T-helper 17 cell (primary cell): Measurements from ENCODE around the gene TMEM150B. TPM values are rescaled to one million over a fixed set of nuclear protein-coding genes. Genes with fewer than 3 reads are reported as not detected.
A peak's percentile ranks its signal among the peaks of the same experiment; 100 is the strongest.

Source experiments
- ATAC-seq: fragments of 150-1000 bp; cut with Tn5 transposase; 2 replicates; pipeline ENCODE4 v1.10.0; 2021; ENCODE audit warnings: mild to moderate bottlenecking, moderate library complexity
- DNase-seq, 3 donors: peaks; one replicate each; pipeline versions ENCODE4 v3.0.0 to v3.0.0-alpha.2; 2020 to 2021
- H3K9me3 ChIP-seq: one replicate; pipeline ENCODE4 v1.7.0; 2013; ENCODE audit warnings: low read length, mild to moderate bottlenecking; ENCODE audit not compliant: control insufficient read depth, poor library complexity, severe bottlenecking
- H3K27ac Mint-ChIP-seq: one replicate; pipeline ENCODE4 v1.8.0; 2022; ENCODE audit warnings: mild to moderate bottlenecking, moderate library complexity, mixed read lengths
- H3K27me3 Mint-ChIP-seq: one replicate; pipeline ENCODE4 v1.8.0; 2022; ENCODE audit warnings: mixed read lengths
- H3K36me3 Mint-ChIP-seq: one replicate; pipeline ENCODE4 v1.8.0; 2022; ENCODE audit warnings: low read depth, mixed read lengths
- H3K4me1 Mint-ChIP-seq: one replicate; pipeline ENCODE4 v1.8.0; 2022; ENCODE audit warnings: mild to moderate bottlenecking, mixed read lengths
- H3K4me3 Mint-ChIP-seq: one replicate; pipeline ENCODE4 v1.8.0; 2022; ENCODE audit warnings: mild to moderate bottlenecking, moderate library complexity, mixed read lengths
- total RNA-seq, 4 donors: library from RNA in 2 of 4; stranded (reverse) in 2 of 4; gene quantifications; one replicate each; pipeline ENCODE4 v1.2.3 and lab custom pipeline; 2022 to 2026

TMEM150B gene
- total RNA-seq, 2 donors from 2014 or later: 0.75 TPM; not detected in 1

DNA sequence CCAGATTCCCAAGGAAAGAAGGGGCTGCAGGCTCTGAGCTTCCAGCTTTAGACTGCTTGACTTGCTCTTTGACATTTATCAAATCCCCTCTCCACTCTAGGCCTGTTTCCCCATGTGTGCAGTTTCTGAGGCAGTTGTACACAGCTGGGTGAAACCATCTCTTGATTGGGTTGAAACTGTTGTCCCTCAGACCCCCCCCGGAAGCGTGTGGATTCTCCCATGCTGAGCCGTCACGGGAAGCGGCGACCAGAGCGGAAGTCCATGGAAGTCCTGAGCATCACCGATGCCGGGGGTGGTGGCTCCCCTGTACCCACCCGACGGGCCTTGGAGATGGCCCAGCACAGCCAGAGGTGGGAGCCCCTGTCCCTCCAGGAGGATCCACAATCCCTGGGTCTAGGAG lies 21.7 kb downstream of the TMEM150B start:
- DNase-seq (no peak), ATAC-seq (no peak)
- H3K9me3 ChIP-seq: no peaks in the 10 kb centered on the region
- Mint-ChIP-seq H3K27me3 (no peaks in the 10 kb centered on the region), H3K27ac (no peak overlapping the region), H3K36me3 (no peaks in the 10 kb centered on the region), H3K4me1 (peaks cover 8% of the 10 kb centered on the region), H3K4me3 (no peak overlapping the region)

DNA sequence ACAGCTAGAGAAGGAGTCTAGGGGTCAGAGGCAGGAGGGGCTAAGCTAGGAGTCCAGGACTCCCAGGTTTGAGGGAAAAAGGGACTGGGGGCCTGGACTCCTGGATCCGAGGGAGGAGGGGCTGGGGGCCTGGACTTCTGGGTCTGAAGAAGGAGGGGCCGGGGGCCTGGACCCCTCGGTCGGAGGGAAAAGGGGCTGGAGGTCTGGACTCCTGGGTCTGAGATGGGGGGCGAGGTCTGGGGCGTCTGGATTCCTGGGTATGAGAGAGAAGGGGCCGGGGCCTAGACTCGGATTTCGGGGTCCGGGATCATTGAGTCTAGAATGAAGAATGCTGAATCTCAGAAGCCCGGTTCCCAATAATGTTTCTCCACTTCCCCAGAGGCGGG lies 22.8 kb downstream of the TMEM150B start:
- Mint-ChIP-seq H3K4me3 (peak overlapping the region; percentile 87), H3K27ac (peak overlapping the region; percentile 68), H3K27me3 (no peaks in the 10 kb centered on the region), H3K4me1 (peaks cover 8% of the 10 kb centered on the region), H3K36me3 (no peaks in the 10 kb centered on the region)
- no peak for DNase-seq
- no peak for ATAC-seq
- no peaks in the 10 kb centered on the region for H3K9me3 ChIP-seq

GRCh38 chr19:55301459-55302317 lies 23.5 kb downstream of the TMEM150B start:
- Mint-ChIP-seq H3K27me3 (no peaks in the 10 kb centered on the region), H3K4me1 (peaks cover 8% of the 10 kb centered on the region), H3K27ac (peak overlapping the region; percentile 68), H3K4me3 (peak overlapping the region; percentile 87), H3K36me3 (no peaks in the 10 kb centered on the region)
- H3K9me3 ChIP-seq: no peaks in the 10 kb centered on the region
- DNase-seq: peak; percentile 85 to 95 (median 86)
- ATAC-seq: peak; percentile 93

DNA sequence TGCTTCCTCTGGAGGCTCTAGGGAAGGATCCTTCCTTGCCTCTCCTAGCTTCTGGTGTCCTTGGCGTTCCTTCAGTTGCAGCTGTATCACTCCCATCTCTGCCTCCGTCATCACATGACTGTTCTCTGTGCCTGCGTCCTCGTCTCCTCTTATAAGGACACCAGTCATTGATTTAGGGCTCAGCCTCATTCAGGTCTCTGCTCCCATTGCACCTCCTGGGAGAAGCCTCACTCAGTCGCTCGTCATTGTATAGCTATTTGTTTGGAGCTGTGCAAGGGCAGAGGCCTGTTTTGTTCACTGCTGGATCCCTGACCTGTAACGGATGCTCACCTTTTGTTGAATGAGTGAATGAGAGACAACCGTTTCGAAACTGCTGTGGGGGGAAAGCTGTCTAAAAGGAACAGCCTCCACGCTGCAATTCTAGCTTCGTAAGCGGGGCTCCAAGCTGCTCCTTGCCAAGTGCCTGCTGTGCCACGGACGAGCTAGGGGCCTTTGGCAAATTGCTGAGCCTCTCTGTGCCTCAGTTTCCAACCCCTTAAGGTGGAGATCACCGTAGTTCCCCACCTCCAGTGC lies 24.2 kb downstream of the TMEM150B start:
- DNase-seq (no peak), ATAC-seq (no peak)
- Mint-ChIP-seq H3K4me3 (no peak overlapping the region), H3K36me3 (no peaks in the 10 kb centered on the region), H3K4me1 (peaks cover 8% of the 10 kb centered on the region), H3K27me3 (no peaks in the 10 kb centered on the region), H3K27ac (peak overlapping the region; percentile 68)
- H3K9me3 ChIP-seq: no peaks in the 10 kb centered on the region

DNA sequence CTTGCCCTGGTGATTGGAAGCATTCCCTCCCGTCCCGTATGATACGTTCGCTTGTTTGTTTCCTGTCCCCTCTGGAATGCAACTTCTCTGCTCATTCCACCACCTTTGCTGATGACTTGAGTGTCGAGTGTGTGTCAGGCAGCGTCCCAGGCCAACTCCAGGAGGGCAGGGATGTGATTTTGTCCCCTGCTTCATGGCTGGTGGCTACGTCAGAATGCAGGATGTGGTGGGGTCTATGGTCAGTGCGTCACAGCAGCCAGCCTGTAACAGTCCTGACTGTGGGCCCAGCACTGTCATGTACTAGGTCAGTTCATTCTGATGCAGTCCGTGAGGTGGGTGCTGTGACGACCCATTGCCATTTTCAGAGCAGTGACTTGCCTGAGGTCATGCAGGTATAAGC lies 25.1 kb downstream of the TMEM150B start:
- no peak overlapping the region for H3K4me3 Mint-ChIP-seq
- H3K27ac Mint-ChIP-seq: no peak overlapping the region
- no peaks in the 10 kb centered on the region for H3K27me3 Mint-ChIP-seq

DNA sequence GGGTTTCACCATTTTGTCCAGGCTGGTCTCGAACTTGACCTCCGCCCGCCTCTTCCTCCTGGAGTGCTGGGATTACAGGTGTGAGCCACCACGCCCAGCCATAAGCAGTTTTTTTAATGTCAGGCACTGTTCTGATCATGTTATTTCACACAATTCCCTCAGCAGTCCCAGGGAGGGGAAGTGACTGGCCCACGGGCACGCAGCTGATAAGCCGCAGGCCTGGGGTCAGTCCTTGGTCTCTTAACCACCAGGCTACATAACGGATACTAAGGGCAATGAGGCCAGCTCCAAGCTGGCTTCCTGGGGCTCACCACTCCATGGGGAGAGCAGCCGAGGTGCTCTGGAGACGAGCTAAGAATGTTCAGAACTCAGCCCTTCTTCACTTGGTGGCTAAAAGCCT lies 27.9 kb downstream of the TMEM150B start:
- H3K27me3 Mint-ChIP-seq: no peaks in the 10 kb centered on the region
- H3K36me3 Mint-ChIP-seq: no peaks in the 10 kb centered on the region
- H3K4me3 Mint-ChIP-seq: no peak overlapping the region
- peaks cover 6% of the 10 kb centered on the region for H3K4me1 Mint-ChIP-seq
- ATAC-seq: no peak
- no peaks in the 10 kb centered on the region for H3K9me3 ChIP-seq
- H3K27ac Mint-ChIP-seq: no peak overlapping the region
- DNase-seq: no peak

More for the DNA sequence above, 25.1 kb downstream of the TMEM150B start:
- H3K9me3 ChIP-seq: no peaks in the 10 kb centered on the region
- no peaks in the 10 kb centered on the region for H3K36me3 Mint-ChIP-seq
- peaks cover 6% of the 10 kb centered on the region for H3K4me1 Mint-ChIP-seq
- no peak for ATAC-seq
- DNase-seq: no peak

GRCh38 chr19:55289117-55289796 lies 35.9 kb downstream of the TMEM150B start:
- H3K4me3 Mint-ChIP-seq: no peak overlapping the region
- DNase-seq (no peak), ATAC-seq (no peak)
- H3K27ac Mint-ChIP-seq: no peak overlapping the region
- H3K27me3 Mint-ChIP-seq: no peaks in the 10 kb centered on the region
- no peaks in the 10 kb centered on the region for H3K9me3 ChIP-seq
- H3K36me3 Mint-ChIP-seq: no peaks in the 10 kb centered on the region
- H3K4me1 Mint-ChIP-seq: peaks cover 4% of the 10 kb centered on the region

DNA sequence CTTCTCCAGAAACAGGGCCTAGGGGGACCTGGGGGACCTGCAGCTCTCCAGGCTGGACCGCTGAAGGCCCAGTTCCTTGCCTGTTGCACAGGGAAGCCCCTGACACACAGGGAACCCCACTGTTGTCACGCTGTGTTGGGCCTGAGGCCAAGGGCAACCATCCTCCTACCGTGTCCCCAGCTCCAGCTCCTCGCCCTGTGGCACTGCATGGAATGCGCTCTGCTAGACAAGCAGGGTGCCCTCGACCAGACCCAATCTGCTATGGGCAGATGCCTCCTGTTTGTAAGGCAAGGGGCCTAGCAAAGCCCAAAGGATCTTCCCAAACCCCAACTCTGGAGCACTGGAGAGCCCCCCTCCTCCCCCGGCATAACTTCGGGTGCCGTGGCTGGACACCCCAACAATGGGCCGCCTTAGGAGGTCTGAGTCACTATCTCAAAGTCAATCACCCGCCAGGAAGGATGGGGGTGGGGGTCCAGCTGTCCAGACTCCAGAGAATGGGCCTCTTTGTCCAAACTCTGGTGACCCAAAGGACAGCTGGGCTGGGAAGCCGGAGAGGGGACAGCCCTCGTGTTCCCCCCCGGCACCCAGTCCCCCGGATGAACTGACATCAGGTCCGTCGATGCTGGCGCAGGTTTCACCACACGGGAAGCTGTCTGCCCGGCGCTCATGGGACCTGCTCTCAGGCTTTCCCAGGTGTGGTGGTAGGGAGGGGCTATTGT lies 37.6 kb downstream of the TMEM150B start:
- Mint-ChIP-seq H3K36me3 (no peaks in the 10 kb centered on the region), H3K4me3 (no peak overlapping the region), H3K4me1 (peaks cover 11% of the 10 kb centered on the region), H3K27me3 (no peaks in the 10 kb centered on the region), H3K27ac (no peak overlapping the region)
- DNase-seq (no peak), ATAC-seq (no peak)
- no peaks in the 10 kb centered on the region for H3K9me3 ChIP-seq

GRCh38 chr19:55285229-55285890 lies 39.8 kb downstream of the TMEM150B start:
- DNase-seq: no peak
- Mint-ChIP-seq H3K4me3 (peak overlapping the region; percentile 63), H3K27ac (peak overlapping the region; percentile 51), H3K27me3 (no peaks in the 10 kb centered on the region), H3K4me1 (peaks cover 15% of the 10 kb centered on the region), H3K36me3 (no peaks in the 10 kb centered on the region)
- ATAC-seq: no peak
- H3K9me3 ChIP-seq: no peaks in the 10 kb centered on the region

DNA sequence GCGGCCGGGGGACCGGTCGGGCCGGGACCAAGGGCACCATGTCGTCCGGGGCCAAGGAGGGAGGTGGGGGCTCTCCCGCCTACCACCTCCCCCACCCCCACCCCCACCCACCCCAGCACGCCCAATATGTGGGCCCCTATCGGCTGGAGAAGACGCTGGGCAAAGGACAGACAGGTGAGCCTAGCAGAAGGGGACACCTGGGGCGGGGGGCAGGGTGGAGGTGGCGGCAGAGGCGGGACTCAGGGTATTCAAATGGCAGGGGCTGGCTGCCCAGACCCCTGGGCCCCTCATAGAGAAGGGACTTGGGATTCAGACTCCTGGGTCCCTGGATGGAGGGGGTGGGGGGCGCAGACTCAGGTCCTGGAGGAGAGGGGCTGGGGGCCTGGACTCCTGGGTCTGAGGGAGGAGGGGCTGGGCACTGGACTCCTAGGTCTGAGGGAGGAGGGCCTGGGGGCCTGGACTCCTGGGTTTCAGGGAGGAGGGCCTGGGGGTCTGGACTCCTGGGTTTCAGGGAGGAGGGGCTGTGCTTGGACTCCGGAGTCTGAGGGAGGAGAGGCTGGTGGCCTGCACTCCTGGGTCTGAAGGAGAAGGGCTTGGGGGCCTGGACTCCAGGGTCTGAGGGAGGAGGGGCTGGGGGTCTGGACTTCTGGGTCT lies 40.6 kb downstream of the TMEM150B start:
- DNase-seq: no peak
- H3K9me3 ChIP-seq: no peaks in the 10 kb centered on the region
- H3K36me3 Mint-ChIP-seq: peaks cover 3% of the 10 kb centered on the region
- peaks cover 22% of the 10 kb centered on the region for H3K4me1 Mint-ChIP-seq
- H3K27me3 Mint-ChIP-seq: no peaks in the 10 kb centered on the region
- no peak for ATAC-seq
- peak overlapping the region; percentile 63 for H3K4me3 Mint-ChIP-seq
- H3K27ac Mint-ChIP-seq: peak overlapping the region; percentile 51

DNA sequence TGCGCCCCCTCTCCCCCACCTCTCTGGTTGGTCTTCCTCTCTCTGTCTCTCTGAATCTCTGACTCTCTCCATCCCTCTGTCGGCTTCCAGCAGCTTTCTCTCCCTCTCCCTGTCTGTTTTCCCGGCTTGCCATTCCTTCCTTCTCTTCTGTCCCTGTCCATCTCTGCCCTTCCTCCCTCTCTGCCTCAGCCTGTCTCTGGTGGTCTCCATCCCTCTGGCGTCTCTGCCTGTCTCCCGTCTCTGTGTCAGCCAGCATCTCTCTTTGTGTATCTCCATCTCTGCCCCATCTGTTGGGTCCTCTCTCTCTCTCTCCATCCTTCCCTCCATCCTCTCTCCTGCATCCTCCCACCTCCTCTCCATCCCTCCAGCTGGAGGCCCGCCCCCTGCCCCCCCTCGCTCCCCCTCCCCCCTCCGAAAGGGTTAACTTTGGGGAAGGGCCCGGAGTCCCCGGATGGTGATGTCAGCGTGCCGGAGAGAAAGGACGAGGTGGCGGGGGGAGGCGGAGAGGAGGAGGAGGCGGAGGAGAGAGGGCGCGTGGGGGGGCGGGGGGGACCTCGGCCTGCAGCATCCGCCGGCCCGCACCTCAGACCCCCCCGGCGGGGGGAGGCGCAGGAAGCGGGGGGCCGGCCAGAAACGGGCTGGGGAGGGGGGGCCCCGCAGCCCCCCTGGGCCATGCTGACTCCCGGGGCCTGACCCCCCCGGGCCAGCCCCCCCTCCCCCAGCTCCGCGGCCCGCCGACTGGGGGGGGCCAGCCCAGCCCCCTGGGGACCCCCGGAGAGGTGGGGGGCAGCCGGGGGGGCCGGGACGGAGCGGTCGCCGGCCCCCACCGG lies 41.4 kb downstream of the TMEM150B start, which contains the start of gene BRSK1:
BRSK1 (plus strand) TSS at position 450 of the 830 bp plus-strand sequence. CDS start 446 bp downstream, outside the sequence.
- no peak for ATAC-seq

More for the DNA sequence above, 41.4 kb downstream of the TMEM150B start, which contains the start of gene BRSK1:
- no peaks in the 10 kb centered on the region for H3K9me3 ChIP-seq
- peak within 1 kb of the TSS; percentile 84 for H3K27ac Mint-ChIP-seq
- H3K27me3 Mint-ChIP-seq: no peaks in the 10 kb centered on the region
- H3K36me3 Mint-ChIP-seq: peaks cover 3% of the 10 kb centered on the region
- H3K4me3 Mint-ChIP-seq: peak within 1 kb of the TSS; percentile 95
- peaks cover 26% of the 10 kb centered on the region for H3K4me1 Mint-ChIP-seq
- DNase-seq: peak in 1 of 3 donors; percentile 25
